GM21528 (cell line): ENCODE measurements around the gene MAP2.
"Not testable (repeated sequence)": the region's sequence is repeated elsewhere in the genome, so short reads cannot be mapped to it uniquely, and the experiment has no call there.

ENCODE experiments used
- ATAC-seq: cut with Tn5 transposase; IDR thresholded peaks from one replicate; pipeline ENCODE4 v1.9.1; 2021; ENCODE audit warnings: mild to moderate bottlenecking, moderate library complexity; ENCODE audit not compliant: unreplicated experiment, low FRiP score

MAP2 gene

DNA sequence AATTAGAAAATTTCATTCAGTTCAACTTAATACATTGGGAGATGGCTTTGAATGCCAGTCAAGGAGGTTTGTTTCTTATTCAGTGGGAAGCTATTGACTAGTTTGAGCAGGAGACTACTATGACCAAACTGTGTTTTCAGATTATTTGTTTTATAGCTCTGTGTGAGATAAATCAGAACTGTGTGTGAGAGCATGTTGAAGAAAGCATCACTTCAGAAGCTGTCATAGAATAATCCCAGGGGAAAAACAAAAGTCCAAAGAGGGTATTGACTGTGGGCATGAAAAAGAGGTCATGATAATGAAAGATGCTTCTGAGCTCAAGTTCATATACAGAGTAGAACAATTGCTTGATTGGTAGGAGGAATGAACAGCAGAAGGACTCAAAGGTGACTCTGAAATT is 160.6 kb downstream of the MAP2 start:
- ATAC-seq: no peak

GRCh38 chr2:209584915-209585314 is 161.1 kb downstream of the MAP2 start:
- ATAC-seq: no peak

DNA sequence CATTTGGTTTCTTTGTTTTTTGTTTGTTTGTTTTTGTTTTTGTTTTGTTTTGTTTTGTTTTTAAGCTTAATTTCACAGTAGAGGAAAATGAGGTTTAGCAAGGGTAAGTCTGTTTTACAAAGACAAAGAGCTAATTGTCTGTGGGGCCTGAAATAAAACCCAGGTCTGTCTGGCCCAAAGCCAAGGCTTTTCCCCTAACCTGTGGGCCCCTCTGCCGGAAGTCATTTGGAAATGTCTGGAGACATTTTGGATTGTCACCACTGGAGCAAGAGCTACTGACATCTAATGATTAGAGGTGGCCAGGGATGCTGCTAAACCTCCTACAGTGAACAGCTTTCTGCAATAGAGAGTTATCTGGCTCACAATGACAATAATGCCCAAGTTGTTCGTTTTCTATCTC is 167.2 kb downstream of the MAP2 start:
- no peak for ATAC-seq

DNA sequence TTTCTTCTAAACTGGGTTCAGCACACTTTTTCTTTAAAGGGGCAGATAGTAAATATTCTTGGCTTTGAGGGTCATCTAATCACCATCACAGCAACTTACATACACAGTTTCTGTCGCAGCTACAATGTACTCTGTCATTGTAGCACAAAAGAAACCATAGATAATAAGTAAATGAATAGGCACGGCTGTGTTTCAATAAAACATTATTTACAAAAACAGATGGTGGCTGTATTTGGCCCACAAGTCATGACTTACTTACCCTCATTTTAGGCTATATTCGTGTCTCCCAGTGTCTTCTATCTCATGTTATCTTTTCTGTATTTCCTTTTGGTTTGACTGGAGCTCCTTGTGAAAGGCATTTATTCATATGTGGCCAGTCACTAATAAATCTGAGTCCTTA is 168.3 kb downstream of the MAP2 start:
- no peak for ATAC-seq

DNA sequence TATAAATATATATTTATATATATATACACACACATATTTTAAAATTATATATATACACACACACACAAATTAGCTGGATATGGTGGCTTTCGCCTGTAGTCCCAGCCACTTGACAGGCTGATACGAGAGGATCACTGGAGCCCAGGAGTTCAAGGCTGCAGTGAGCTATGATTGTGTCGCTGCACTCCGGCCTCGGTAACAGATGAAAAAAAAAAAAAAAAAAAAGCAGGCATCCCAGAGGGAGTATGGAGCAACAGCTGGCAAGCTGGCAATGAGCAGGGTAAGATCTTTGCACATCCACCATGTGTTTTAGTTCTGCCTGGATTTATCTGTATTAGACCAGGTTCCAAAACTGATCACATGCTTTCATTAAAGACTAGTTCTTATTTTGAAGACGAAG is 170.1 kb downstream of the MAP2 start:
- no peak for ATAC-seq

GRCh38 chr2:209596262-209596661 is 172.4 kb downstream of the MAP2 start:
- ATAC-seq: no peak

DNA sequence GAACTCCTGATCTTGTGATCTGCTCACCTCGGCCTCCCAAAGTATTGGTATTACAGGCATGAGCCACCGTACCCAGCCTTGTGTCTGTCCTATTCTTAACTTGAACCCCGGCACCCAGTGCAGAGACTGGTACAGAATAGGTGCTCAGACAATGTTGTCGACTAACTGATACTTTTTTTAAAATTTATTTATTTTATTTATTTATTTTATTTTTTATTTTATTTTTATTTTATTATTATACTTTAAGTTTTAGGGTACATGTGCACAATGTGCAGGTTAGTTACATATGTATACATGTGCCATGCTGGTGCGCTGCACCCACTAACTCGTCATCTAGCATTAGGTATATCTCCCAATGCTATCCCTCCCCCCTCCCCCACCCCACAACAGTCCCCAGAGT is 174.4 kb downstream of the MAP2 start:
- not testable (repeated sequence) for ATAC-seq

DNA sequence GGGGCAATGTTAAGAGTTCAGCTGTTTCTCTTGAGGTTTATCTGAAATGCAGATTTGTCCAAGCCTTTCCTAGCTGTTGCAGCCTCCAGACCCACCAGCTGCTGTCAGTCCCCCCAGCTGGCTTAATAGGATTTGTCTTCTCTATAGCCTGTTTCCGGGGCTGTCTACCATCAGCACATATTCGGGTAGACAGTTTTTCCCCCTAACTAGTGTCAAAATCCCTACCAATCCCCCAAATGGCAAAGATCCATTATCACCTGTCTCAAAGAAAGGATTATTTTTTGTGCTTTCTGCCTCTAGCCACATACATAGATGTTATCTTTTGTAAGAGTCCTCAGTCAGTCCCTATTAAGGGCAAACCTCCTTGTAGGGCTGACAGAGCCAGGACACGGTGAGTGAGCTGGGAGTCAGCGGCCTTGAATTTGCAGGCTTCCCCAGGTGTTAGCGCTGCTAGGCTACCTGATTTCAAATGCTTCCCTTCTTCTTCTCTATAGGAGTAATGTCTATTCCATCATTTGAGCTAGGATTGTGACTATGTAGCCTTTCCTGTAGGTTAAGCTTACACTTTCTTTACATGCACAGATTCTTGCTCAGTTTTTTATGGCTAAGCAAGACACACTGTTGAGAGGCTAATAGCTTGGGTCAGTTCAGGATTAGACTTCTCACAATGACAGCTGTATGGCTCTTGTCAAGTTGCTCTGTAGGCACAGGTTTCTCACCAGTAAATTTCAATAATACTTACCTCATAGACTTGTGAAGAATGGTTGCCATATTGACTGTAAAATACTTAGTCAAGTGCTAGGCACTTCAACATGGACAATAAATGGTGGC is 176.7 kb downstream of the MAP2 start:
- no peak for ATAC-seq

GRCh38 chr2:209601497-209601896 is 177.7 kb downstream of the MAP2 start:
- no peak for ATAC-seq

DNA sequence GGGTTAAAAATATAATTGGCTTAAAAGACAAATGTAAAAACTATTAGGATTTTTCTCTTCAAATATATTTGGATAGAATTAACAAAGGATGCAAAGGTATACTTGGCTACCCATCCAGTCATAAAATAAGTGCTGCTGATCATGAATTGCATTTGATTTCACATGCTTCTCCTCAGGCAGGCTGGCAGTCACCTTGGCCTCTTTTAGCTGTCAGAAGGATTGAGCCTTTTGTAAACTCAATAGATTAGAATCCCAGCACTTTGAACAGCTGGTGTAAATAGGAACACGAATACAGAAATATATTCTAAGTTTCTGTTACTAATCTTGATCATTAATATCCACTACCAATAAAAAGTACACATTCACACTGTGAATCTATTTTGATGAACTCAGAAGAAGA is 178.4 kb downstream of the MAP2 start:
- no peak for ATAC-seq

- no peak for ATAC-seq
Observed at GRCh38 chr2:209609531-209609930, 185.7 kb downstream of the MAP2 start.

- ATAC-seq: no peak
Observed at GRCh38 chr2:209610631-209611030, 186.8 kb downstream of the MAP2 start.

GRCh38 chr2:209613649-209614305 is 189.9 kb downstream of the MAP2 start:
- ATAC-seq: no peak

- no peak for ATAC-seq
Observed at GRCh38 chr2:209614690-209615369, 191.0 kb downstream of the MAP2 start.

DNA sequence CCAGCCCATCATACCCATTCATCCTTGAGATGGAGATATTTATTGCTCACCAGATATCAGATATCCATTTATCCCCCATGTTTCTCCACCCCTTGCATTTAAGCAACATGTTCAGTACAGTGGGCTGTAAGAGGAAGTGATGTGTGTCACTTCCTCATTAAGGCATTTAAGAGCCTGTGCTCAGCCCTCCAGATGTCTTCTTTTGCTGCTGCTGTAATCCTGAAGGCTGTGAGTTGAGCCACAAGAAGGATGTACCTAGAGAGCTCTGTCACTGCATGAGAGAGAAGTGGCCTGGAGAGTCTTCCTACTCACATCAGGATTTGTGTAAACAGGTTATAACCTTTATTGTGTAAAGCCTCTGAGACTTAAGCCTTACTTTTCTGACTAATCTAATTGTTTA is 195.9 kb downstream of the MAP2 start:
- peak; percentile 70 for ATAC-seq

DNA sequence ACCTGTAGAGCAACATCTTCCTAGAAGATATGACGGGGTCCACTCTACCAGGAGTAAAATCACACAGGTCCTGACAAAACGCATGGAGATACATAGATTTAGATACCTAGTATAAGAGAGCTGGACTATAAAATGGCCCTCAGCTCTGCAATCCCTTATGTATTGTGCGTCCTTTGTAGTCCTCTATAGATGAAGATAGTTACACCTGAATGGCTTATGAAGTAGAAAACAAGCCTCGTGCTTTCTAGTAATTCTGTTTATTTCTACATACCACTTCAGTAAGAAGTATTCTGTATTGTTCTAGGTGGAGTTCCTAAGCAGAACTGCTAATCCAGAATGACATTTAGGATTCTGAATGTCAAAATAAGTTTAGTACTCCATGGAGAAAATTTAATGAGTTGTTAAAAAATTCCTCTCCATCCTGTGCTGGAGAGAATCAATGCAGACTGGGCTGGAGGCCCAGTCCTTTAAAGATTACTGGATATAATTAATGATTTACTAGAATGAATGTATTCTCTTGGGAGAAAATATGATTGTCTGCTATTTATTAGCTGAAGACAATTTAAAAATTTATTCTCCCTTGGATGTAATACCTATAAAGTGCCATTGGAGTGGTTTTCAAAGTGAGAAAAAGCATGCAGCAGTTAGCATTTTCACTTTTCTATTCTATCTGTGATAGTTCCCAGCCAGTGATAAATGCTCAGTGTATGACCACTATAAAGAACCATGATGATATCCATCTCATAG is 200.5 kb downstream of the MAP2 start:
- no peak for ATAC-seq

DNA sequence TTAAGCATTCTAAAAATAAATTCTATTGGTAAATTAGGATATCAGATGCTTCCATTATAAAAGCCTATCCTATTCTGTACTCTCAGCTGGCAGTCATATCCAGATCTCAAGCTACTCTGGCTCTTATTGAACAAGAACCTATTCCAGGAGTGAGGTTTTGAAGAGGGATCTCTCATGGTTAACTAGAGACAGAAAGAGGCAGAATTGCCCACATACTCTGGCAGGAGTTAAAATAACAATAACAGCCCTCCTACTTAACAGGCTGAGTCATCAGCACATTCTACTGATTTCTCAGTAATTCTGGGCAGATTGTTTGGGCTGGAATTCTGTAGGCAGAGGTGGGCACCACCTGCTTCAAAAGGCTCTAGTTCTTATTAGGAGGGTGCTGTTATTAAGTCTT is 205.8 kb downstream of the MAP2 start:
- no peak for ATAC-seq

GRCh38 chr2:209633911-209634310 is 210.1 kb downstream of the MAP2 start:
- ATAC-seq: no peak

DNA sequence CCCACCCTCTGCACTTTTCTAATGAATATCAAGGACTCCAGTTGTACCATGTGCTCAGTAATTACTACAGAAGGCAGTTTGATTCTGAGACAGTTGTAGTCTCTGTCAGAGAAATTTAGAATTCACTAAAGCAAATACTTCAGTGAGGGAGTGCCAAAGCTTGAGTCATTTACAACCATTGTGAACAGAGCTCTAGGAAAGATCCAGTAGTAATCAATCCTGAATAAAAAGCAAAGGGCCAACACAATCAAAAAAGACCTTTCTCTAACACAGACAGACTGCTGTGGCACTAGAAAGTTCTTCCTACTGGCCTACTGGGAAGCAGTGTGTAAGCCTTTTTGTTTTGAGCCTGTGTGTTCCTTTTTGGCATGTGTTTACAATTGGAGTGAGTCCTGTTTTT is 212.2 kb downstream of the MAP2 start:
- no peak for ATAC-seq

DNA sequence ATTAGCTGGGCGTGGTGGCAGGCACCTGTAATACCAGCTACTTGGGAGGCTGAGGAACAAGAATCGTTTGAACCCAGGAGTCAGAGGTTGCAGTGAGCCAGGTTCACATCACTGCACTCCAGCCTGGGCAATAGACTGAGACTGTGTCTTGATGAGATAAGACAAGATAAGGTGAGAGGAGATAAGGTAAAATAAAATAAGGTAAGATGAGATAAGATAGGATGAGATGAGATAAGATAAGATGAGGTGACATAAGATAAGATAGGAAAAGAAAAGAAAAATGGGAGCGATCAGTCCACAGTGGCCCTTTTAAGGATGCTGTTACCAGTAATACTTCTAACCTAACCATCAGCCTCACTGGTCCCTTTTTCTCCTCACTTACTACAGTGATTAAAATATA is 213.4 kb downstream of the MAP2 start:
- no peak for ATAC-seq

DNA sequence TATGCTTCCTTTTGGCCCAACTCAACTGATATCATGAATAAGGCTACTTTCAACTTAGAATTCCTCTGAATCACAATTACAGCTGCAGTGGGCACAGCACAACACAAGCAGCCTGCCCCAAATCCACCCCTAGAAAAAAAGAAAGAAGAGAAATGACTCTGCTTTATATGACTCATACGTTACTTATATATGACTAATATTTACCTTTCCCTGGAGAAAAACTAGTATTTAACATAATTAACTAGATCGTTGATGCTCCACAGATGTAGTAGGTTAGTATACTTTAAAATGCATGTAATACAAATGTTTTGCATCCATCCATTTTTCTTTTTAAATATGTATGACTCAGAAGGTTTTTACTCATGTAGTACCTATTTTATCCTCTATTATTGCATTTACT is 214.5 kb downstream of the MAP2 start:
- ATAC-seq: no peak
